ENCODE results near the gene CCNC.

CCNC gene

GRCh38 chr6:99543968-99544367 lies 24.5 kb downstream of the CCNC start:
- DNase-seq: no peak

- no peak for DNase-seq
Observed at GRCh38 chr6:99530627-99531026, 37.8 kb downstream of the CCNC start.

GRCh38 chr6:99522531-99522930 lies 45.9 kb downstream of the CCNC start:
- no peak for DNase-seq

- peak; percentile 35 for DNase-seq
Observed at GRCh38 chr6:99521633-99522151, 46.8 kb downstream of the CCNC start.

GRCh38 chr6:99520855-99521632 lies 47.4 kb downstream of the CCNC start:
- peak; percentile 90 for DNase-seq

GRCh38 chr6:99519446-99519845 lies 49.0 kb downstream of the CCNC start:
- no peak for DNase-seq

- no peak for DNase-seq
Observed at GRCh38 chr6:99514089-99514488, 54.4 kb downstream of the CCNC start.

- no peak for DNase-seq
Observed at GRCh38 chr6:99512033-99512432, 56.4 kb downstream of the CCNC start.

GRCh38 chr6:99507648-99508047 lies 60.8 kb downstream of the CCNC start:
- no peak for DNase-seq

- no peak for DNase-seq
Observed at GRCh38 chr6:99501762-99502161, 66.7 kb downstream of the CCNC start.

GRCh38 chr6:99498421-99498820 lies 70.0 kb downstream of the CCNC start:
- DNase-seq: no peak

- no peak for DNase-seq
Observed at GRCh38 chr6:99495466-99495865, 73.0 kb downstream of the CCNC start.
